Large intestine (tissue), 3 donors: Measurements from ENCODE around the gene PDZRN3. TPM values are rescaled to one million over a fixed set of nuclear protein-coding genes. Genes with fewer than 3 reads are reported as not detected.

Experiments
- DNase-seq, 2 donors: peaks; one replicate each; pipeline versions ENCODE4 v3.0.0 to v3.0.0-alpha.2; 2013
- H3K27ac ChIP-seq: one replicate; pipeline ENCODE4 v1.5.1; 2013; ENCODE audit warnings: low read length
- H3K27me3 ChIP-seq: 2 replicates; pipeline ENCODE4 v1.6.1; 2013; ENCODE audit warnings: low read length; ENCODE audit not compliant: control insufficient read depth, insufficient read depth
- H3K36me3 ChIP-seq: 2 replicates; pipeline ENCODE4 v1.6.1; 2013; ENCODE audit warnings: low read length; ENCODE audit not compliant: control insufficient read depth, insufficient read depth
- H3K4me1 ChIP-seq: one replicate; pipeline ENCODE4 v1.6.1; 2013; ENCODE audit warnings: low read length; ENCODE audit not compliant: control insufficient read depth, insufficient read depth
- H3K4me3 ChIP-seq: one replicate; pipeline ENCODE4 v1.5.1; 2013; ENCODE audit warnings: low read length
- H3K9me3 ChIP-seq: one replicate; pipeline ENCODE4 v1.6.1; 2013; ENCODE audit warnings: mild to moderate bottlenecking, low read depth, low read length, moderate library complexity; ENCODE audit not compliant: control insufficient read depth
- WGBS: methylation state at CpG from one replicate; pipeline ENCODE4 v1.1.5; 2013; ENCODE audit warnings: low lambda C conversion rate; ENCODE audit not compliant: insufficient coverage; 5-methylcytosine and 5-hydroxymethylcytosine counted together
- polyA plus RNA-seq: library from polyadenylated mRNA; unstranded; fragments of 120-200 nt; gene quantifications from one replicate; pipeline ENCODE4 v1.2.1, GENCODE V29; 2013

PDZRN3 gene
- polyA plus RNA-seq, 1 donor, result 40.7 TPM

GRCh38 chr3:73609655-73610054, 15.1 kb downstream of the PDZRN3 start:
- Histone ChIP-seq H3K27ac (no peak overlapping the region), H3K27me3 (no peaks in the 10 kb centered on the region), H3K4me3 (no peak overlapping the region), H3K4me1 (peaks cover 18% of the 10 kb centered on the region), H3K9me3 (no peaks in the 10 kb centered on the region), H3K36me3 (peaks cover 6% of the 10 kb centered on the region)
- no CpG with 5 or more reads among the region's 2 CpGs for WGBS
- no peak for DNase-seq

DNA sequence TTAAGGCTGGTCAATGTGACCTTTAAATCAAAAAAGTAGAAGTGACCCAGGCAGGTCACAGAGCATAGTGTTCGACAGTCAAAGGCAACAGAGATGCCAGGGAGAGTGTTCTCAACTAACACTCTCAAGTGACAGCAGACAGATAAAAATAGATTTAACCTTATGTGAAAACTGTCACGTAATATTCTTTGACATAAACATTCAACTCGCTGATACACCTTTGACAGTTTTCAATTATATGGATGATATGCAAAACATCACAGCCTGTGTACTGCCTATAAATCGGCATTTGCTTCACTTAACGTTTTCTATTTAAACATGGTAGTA, 15.5 kb downstream of the PDZRN3 start:
- Histone ChIP-seq H3K27ac (no peak overlapping the region), H3K27me3 (no peaks in the 10 kb centered on the region)

GRCh38 chr3:73608456-73609314, 16.1 kb downstream of the PDZRN3 start:
- peaks cover 6% of the 10 kb centered on the region for H3K36me3 ChIP-seq
- peak overlapping the region; percentile 59 for H3K27ac ChIP-seq
- no peaks in the 10 kb centered on the region for H3K27me3 ChIP-seq
- peaks cover 18% of the 10 kb centered on the region for H3K4me1 ChIP-seq
- peak in 1 of 2 donors; percentile 56 for DNase-seq
- peak overlapping the region; percentile 1 for H3K4me3 ChIP-seq
- H3K9me3 ChIP-seq, result no peaks in the 10 kb centered on the region
- WGBS, result no CpG with 5 or more reads among the region's 12 CpGs

More for the DNA sequence above, 15.5 kb downstream of the PDZRN3 start:
- Histone ChIP-seq H3K9me3 (no peaks in the 10 kb centered on the region), H3K4me1 (peaks cover 18% of the 10 kb centered on the region), H3K4me3 (no peak overlapping the region), H3K36me3 (peaks cover 6% of the 10 kb centered on the region)
- WGBS, result 86% methylated on average over 4 of the region's 5 CpGs
- DNase-seq, result no peak

DNA sequence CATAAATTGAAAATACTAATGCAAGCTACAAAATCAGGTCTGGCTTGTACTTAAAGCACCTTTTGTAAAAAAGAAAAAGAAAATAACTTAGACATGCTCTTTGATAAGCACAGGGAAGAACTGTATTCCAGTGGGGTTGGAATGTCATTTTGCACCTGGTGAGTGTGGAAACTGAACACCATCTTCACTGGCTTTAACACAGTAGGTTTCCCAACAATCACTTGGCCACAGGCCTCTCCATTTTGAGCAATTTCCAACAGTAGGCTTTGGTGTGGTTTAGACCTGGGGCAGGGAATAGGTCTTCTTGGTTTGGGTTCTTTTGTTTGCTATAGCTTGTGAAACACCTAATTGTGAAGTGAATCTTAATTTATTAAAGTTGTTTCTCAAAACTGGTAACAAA, 18.9 kb downstream of the PDZRN3 start:
- Histone ChIP-seq H3K4me3 (no peak overlapping the region), H3K4me1 (peaks cover 16% of the 10 kb centered on the region), H3K27me3 (no peaks in the 10 kb centered on the region), H3K9me3 (no peaks in the 10 kb centered on the region), H3K36me3 (peaks cover 20% of the 10 kb centered on the region), H3K27ac (no peak overlapping the region)
- no peak for DNase-seq

GRCh38 chr3:73605412-73605811, 19.3 kb downstream of the PDZRN3 start:
- WGBS, result no CpG with 5 or more reads among the region's 1 CpG
- H3K27ac ChIP-seq, result no peak overlapping the region
- H3K36me3 ChIP-seq, result peaks cover 21% of the 10 kb centered on the region
- DNase-seq, result no peak
- no peaks in the 10 kb centered on the region for H3K9me3 ChIP-seq
- H3K4me3 ChIP-seq, result no peak overlapping the region
- H3K27me3 ChIP-seq, result no peaks in the 10 kb centered on the region
- peaks cover 16% of the 10 kb centered on the region for H3K4me1 ChIP-seq

- Histone ChIP-seq H3K4me3 (no peak overlapping the region), H3K4me1 (peaks cover 16% of the 10 kb centered on the region), H3K27me3 (no peaks in the 10 kb centered on the region), H3K36me3 (peaks cover 24% of the 10 kb centered on the region), H3K9me3 (no peaks in the 10 kb centered on the region), H3K27ac (no peak overlapping the region)
- WGBS, result no CpG with 5 or more reads among the region's 3 CpGs
- DNase-seq, result no peak
These were observed 20.3 kb downstream of the PDZRN3 start for GRCh38 chr3:73604451-73604850.

GRCh38 chr3:73603762-73604171, 21.0 kb downstream of the PDZRN3 start:
- Histone ChIP-seq H3K4me1 (peaks cover 11% of the 10 kb centered on the region), H3K9me3 (no peaks in the 10 kb centered on the region), H3K27me3 (no peaks in the 10 kb centered on the region), H3K4me3 (no peak overlapping the region), H3K36me3 (peaks cover 24% of the 10 kb centered on the region), H3K27ac (no peak overlapping the region)
- DNase-seq, result no peak
- WGBS, result no CpG with 5 or more reads among the region's 1 CpG

DNA sequence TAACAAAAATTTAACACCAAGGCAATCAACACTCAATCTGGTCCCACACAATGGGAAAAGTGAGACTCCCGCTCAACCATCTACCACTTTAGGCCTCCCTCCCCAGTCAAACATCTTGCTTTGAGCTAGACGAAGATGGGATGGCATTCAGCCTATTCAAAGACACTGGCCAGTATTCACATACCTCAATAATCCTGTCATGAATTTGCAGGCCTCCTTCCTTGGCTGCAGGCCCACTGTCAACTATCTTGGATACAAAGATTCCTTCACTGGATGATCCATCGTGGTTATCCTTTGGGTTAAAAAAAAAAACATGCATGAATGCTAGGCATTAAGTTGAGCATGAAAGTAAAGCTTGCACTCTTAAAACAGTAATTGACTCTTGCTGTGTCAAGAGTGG, 22.6 kb downstream of the PDZRN3 start:
- H3K36me3 ChIP-seq, result peaks cover 28% of the 10 kb centered on the region
- H3K9me3 ChIP-seq, result no peaks in the 10 kb centered on the region
- H3K4me1 ChIP-seq, result no peaks in the 10 kb centered on the region
- H3K27me3 ChIP-seq, result no peaks in the 10 kb centered on the region
- no peak overlapping the region for H3K4me3 ChIP-seq
- WGBS, result no CpG with 5 or more reads among the region's 3 CpGs
- no peak for DNase-seq
- no peak overlapping the region for H3K27ac ChIP-seq

GRCh38 chr3:73601481-73601880, 23.3 kb downstream of the PDZRN3 start:
- no peaks in the 10 kb centered on the region for H3K9me3 ChIP-seq
- no peak for DNase-seq
- whole genome bisulfite sequencing, result 92% methylated on average over 2 of the region's 2 CpGs
- no peaks in the 10 kb centered on the region for H3K4me1 ChIP-seq
- H3K27ac ChIP-seq, result no peak overlapping the region
- H3K4me3 ChIP-seq, result no peak overlapping the region
- peaks cover 28% of the 10 kb centered on the region for H3K36me3 ChIP-seq
- no peaks in the 10 kb centered on the region for H3K27me3 ChIP-seq

DNA sequence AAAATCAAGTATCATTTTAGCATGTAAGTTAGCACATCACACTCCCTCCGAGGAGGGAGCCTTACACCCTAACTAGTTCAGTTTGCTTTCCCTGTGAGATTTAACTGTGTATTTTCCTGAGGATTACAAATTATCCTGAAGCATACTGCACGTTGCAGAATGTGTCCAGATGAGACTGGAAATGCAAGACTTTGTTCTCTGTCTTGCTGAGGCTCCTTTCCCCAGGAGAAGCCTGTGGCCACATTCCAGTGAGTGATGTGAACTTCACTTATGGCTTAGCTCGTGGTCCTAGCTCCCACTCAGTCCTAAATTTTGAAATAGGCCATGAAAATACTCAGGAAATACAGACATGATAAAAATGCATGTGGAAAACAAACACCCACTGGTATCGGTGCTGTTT, 23.7 kb downstream of the PDZRN3 start:
- H3K4me3 ChIP-seq, result no peak overlapping the region
- no CpG with 5 or more reads among the region's 4 CpGs for WGBS
- no peaks in the 10 kb centered on the region for H3K9me3 ChIP-seq
- H3K36me3 ChIP-seq, result peaks cover 28% of the 10 kb centered on the region
- H3K4me1 ChIP-seq, result no peaks in the 10 kb centered on the region
- H3K27me3 ChIP-seq, result no peaks in the 10 kb centered on the region
- DNase-seq, result no peak
- H3K27ac ChIP-seq, result no peak overlapping the region
